KOPT-K1 (cell line): ENCODE results near the gene ALOXE3.

Experiments
- H3K27ac ChIP-seq: fragments of 200-600 bp; sonication (generic); 2 replicates; pipeline ENCODE4 v1.5.1; 2016; ENCODE audit warnings: antibody characterized with exemption, mild to moderate bottlenecking, low read depth, low read length; ENCODE audit not compliant: poor library complexity, severe bottlenecking
- H3K36me3 ChIP-seq: fragments of 200-600 bp; sonication (generic); 2 replicates; pipeline ENCODE4 v1.5.1; 2017; ENCODE audit warnings: antibody characterized with exemption, mild to moderate bottlenecking, low read length, moderate library complexity; ENCODE audit not compliant: insufficient read depth
- H3K9me3 ChIP-seq: fragments of 200-600 bp; sonication (generic); 2 replicates; pipeline ENCODE4 v1.5.1; 2017; ENCODE audit warnings: antibody characterized with exemption, low read length, mild to moderate bottlenecking; ENCODE audit not compliant: insufficient read depth, poor library complexity, severe bottlenecking

The ALOXE3 gene

DNA sequence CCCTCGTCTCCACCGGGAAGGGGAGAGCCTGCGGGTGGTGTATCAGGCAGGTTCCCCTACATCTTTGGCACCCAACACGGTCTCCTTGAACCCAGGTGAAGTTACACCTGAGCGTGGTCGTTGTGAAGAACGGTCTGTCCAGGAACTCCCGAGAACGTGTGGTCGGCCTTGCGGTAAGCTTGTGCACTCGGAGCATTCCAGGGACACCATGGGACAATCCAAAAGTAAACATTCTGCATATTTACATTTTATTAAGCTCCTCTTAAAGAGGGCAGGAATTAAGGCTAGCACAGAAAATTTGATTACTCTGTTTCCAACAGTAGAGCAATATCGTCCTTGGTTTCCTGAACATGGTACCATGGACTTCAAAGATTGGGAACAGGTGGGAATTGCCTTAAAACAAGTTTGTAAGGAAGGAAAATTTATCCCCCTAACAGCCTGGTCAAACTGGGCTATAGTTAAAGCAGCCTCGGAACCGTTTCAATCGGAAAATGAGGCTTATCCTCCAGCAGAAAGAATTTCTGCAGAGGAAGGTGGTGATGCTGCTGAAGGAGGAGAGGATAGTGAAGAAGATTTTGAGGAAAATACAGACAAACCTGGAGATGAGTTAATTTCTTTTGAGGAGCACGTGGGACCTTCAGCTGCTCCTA, 61.2 kb downstream of the ALOXE3 start:
- H3K9me3 ChIP-seq, result no peaks in the 10 kb centered on the region
- H3K27ac ChIP-seq, result no peak overlapping the region
- no peaks in the 10 kb centered on the region for H3K36me3 ChIP-seq

GRCh38 chr17:8056232-8056975, 61.9 kb downstream of the ALOXE3 start:
- Histone ChIP-seq H3K27ac (no peak overlapping the region), H3K36me3 (no peaks in the 10 kb centered on the region), H3K9me3 (no peaks in the 10 kb centered on the region)

DNA sequence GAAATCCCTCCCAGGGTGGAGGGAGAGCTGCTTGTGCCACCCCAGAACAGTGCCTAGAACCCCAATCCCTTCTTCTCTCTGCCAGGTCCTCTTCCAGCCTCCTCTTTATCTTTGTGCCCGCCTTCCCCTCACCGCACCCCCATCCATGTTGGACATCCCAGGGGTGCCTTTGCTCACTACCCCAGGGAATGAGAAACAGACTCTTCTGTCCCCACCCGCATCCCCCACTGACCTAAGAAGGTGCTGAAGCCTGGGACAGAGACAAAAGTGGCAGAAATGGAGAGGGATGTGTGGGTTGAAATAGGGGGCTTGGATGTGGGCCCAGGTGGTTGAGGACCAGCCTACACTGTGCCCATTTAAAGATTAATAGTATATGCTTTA, 62.5 kb downstream of the ALOXE3 start:
- Histone ChIP-seq H3K36me3 (no peaks in the 10 kb centered on the region), H3K27ac (no peak overlapping the region), H3K9me3 (no peaks in the 10 kb centered on the region)

GRCh38 chr17:8053600-8053999, 64.7 kb downstream of the ALOXE3 start:
- Histone ChIP-seq H3K9me3 (no peaks in the 10 kb centered on the region), H3K36me3 (no peaks in the 10 kb centered on the region), H3K27ac (no peak overlapping the region)

GRCh38 chr17:8052256-8053252, 65.8 kb downstream of the ALOXE3 start:
- H3K9me3 ChIP-seq, result no peaks in the 10 kb centered on the region
- no peak overlapping the region for H3K27ac ChIP-seq
- no peaks in the 10 kb centered on the region for H3K36me3 ChIP-seq

DNA sequence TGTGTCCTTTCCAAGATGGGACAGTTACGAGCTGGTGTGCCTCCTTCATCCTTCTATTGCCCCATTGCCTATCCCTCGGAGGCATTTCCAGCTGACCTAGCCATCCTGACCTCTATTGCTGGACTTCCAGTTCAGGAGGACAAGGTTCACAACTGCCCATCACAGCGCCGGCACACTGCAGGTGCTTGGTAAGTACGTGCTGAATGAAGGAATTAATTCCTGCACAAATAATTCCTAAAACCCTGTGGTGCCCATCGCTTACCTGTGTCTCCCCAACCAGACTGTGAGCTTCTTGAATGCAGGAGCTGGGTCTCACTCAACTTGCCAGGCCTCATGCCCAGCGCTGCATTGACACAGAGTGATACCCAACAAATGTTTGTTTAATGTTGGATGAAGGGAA, 66.5 kb downstream of the ALOXE3 start:
- no peaks in the 10 kb centered on the region for H3K36me3 ChIP-seq
- H3K9me3 ChIP-seq, result no peaks in the 10 kb centered on the region
- no peak overlapping the region for H3K27ac ChIP-seq

GRCh38 chr17:8048736-8049135, 69.6 kb downstream of the ALOXE3 start:
- no peaks in the 10 kb centered on the region for H3K9me3 ChIP-seq
- H3K27ac ChIP-seq, result no peak overlapping the region
- no peaks in the 10 kb centered on the region for H3K36me3 ChIP-seq

- H3K27ac ChIP-seq, result no peak overlapping the region
- no peaks in the 10 kb centered on the region for H3K36me3 ChIP-seq
- H3K9me3 ChIP-seq, result no peaks in the 10 kb centered on the region
Measured at GRCh38 chr17:8048236-8048635, 70.1 kb downstream of the ALOXE3 start.

DNA sequence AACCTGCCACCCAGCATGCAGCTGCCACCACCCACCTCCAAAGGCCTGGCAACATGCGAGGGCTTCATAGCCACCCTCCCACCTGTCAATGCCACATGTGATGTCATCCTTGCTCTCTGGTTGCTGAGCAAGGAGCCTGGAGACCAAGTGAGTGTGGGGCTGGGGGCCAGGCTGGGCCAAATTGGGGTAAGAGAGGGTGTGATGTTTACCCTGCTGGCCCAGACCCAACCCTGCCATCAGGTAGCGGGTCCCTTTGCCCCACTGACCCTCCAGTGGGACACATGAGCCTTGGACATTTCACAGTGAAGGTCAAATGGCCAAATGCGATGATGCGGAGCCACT, 70.6 kb downstream of the ALOXE3 start:
- Histone ChIP-seq H3K27ac (no peak overlapping the region), H3K36me3 (no peaks in the 10 kb centered on the region), H3K9me3 (no peaks in the 10 kb centered on the region)

DNA sequence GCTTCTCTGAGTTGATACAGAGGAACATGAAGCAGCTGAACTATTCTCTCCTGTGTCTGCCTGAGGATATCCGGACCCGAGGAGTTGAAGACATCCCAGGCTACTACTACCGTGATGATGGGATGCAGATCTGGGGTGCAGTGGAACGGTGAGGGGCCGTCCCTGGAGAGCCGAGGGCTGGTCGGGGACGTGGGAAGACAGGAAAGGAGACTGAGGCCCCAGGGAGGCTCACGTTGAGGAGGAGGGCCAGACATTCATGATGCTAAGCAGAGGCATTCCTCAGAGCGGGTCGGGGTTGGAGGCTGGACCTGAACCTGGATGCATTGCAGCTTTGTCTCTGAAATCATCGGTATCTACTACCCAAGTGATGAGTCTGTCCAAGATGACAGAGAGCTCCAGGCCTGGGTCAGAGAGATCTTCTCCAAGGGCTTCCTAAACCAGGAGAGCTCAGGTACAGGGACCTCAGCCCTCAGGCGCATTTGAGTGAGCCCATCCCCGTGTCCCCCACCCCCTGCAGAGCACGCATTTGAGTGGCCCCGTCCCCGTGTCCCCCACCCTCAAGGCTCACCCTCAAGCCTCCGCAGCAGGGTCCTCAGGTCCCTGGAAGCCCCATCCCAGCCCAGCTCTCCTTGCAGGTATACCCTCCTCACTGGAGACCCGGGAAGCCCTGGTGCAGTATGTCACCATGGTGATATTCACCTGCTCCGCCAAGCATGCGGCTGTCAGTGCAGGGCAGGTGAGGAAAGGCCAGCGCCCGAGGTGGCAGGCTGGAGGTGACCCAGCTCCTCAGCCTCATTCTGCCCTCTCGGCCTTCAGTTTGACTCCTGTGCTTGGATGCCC, 71.2 kb downstream of the ALOXE3 start:
- Histone ChIP-seq H3K27ac (no peak overlapping the region), H3K36me3 (no peaks in the 10 kb centered on the region), H3K9me3 (no peaks in the 10 kb centered on the region)

- H3K27ac ChIP-seq, result no peak overlapping the region
- no peaks in the 10 kb centered on the region for H3K9me3 ChIP-seq
- H3K36me3 ChIP-seq, result no peaks in the 10 kb centered on the region
Measured at GRCh38 chr17:8046306-8046928, 71.9 kb downstream of the ALOXE3 start.
